HL-60/S4 (cell line): ENCODE results near the gene TACC3.

Experiments
- in situ Hi-C: fragments of 300-500 bp; cut with MboI; formaldehyde crosslinking; loops from 2 replicates; pipeline ENCODE4 v1.14.3; 2022; ENCODE audit warnings: low sequenced_read_pairs

Gene TACC3

GRCh38 chr4:1770245-1770644 is 48.9 kb downstream of the TACC3 start:
- in situ Hi-C loops, result no loop called here

- in situ Hi-C loops, result no loop called here
These were observed 49.5 kb downstream of the TACC3 start for GRCh38 chr4:1770791-1771231.

- in situ Hi-C loops, result no loop called here
These were observed 50.4 kb downstream of the TACC3 start for GRCh38 chr4:1771555-1772305.

- in situ Hi-C loops, result no loop called here
These were observed 51.7 kb downstream of the TACC3 start for GRCh38 chr4:1772853-1773538.

- in situ Hi-C loops, result no loop called here
These were observed 52.4 kb downstream of the TACC3 start for GRCh38 chr4:1773754-1774153.

GRCh38 chr4:1775731-1776500 is 54.6 kb downstream of the TACC3 start:
- in situ Hi-C loops, result no loop called here

GRCh38 chr4:1776521-1777161 is 55.3 kb downstream of the TACC3 start:
- in situ Hi-C loops, result no loop called here

- in situ Hi-C loops, result no loop called here
These were observed 56.7 kb downstream of the TACC3 start for GRCh38 chr4:1777822-1778641.

GRCh38 chr4:1778642-1779392 is 57.5 kb downstream of the TACC3 start:
- in situ Hi-C loops, result no loop called here

GRCh38 chr4:1779588-1780382 is 58.5 kb downstream of the TACC3 start:
- in situ Hi-C loops, result no loop called here

- in situ Hi-C loops, result no loop called here
These were observed 59.1 kb downstream of the TACC3 start for GRCh38 chr4:1780435-1780834.

GRCh38 chr4:1783015-1783414 is 61.7 kb downstream of the TACC3 start:
- in situ Hi-C loops, result no loop called here

- in situ Hi-C loops, result no loop called here
These were observed 62.6 kb downstream of the TACC3 start for GRCh38 chr4:1783970-1784369.

- in situ Hi-C loops, result no loop called here
These were observed 63.1 kb downstream of the TACC3 start for GRCh38 chr4:1784395-1784788.

- in situ Hi-C loops, result no loop called here
These were observed 63.7 kb downstream of the TACC3 start for GRCh38 chr4:1784789-1785591.

GRCh38 chr4:1785592-1785991 is 64.3 kb downstream of the TACC3 start:
- in situ Hi-C loops, result no loop called here

GRCh38 chr4:1786544-1787362 is 65.4 kb downstream of the TACC3 start:
- in situ Hi-C loops, result no loop called here
